Measurements from ENCODE around the gene ZNF33B. TPM values are rescaled to one million over a fixed set of nuclear protein-coding genes. Genes with fewer than 3 reads are reported as not detected.
A peak's percentile ranks its signal among the peaks of the same experiment; 100 is the strongest.

ZNF33B gene
- total and polyA plus RNA-seq, 9 of the 15 experiments (the other 6 are each of a cell fraction or from before 2014, with no cell fraction given) = 6.9 to 23.9 (median 15.4) TPM

- TF ChIP-seq ZNF644 (tag; IDR thresholded peaks at IDR 0.05; ENCODE audit: low read depth) (no peak), MED1 (CRISPR knock-in tag; IDR thresholded peaks at IDR 0.05; ENCODE audit: borderline replicate concordance) (no peak), LARP7 (IDR thresholded peaks at IDR 0.05) (no peak), STAT5A (IDR thresholded peaks at IDR 0.05; ENCODE audit: borderline replicate concordance, low read length) (peak; percentile 71), CHD4 (IDR thresholded peaks at IDR 0.05; ENCODE audit: insufficient read depth, insufficient replicate concordance, low read depth, low read length, poor library complexity, severe bottlenecking) (no peak), ETS1 (conservative IDR thresholded peaks at IDR 0.05; ENCODE audit: control insufficient read depth, low read depth, low read length) (no peak), ELK3 (CRISPR knock-in tag; IDR thresholded peaks at IDR 0.05) (no peak), FOXO4 (CRISPR knock-in tag; IDR thresholded peaks at IDR 0.05) (no peak), NCOA1 (IDR thresholded peaks at IDR 0.05; ENCODE audit: low read depth) (peak; percentile 50; the same call in 1 of the 2 replicates), REST (IDR thresholded peaks at IDR 0.05; ENCODE audit: borderline replicate concordance) (no peak; the same call in 1 of the 2 replicates), REST (CRISPR knock-in tag; IDR thresholded peaks at IDR 0.05; ENCODE audit: low read depth) (no peak), CCAR2 (IDR thresholded peaks at IDR 0.05; ENCODE audit: low read depth, low read length) (no peak), PHF21A (IDR thresholded peaks at IDR 0.05; ENCODE audit: borderline replicate concordance, low read depth) (no peak), CREBBP (IDR thresholded peaks at IDR 0.05; ENCODE audit: low read depth, low read length) (no peak)
These were observed 16.0 kb upstream of the ZNF33B start (continued) for GRCh38 chr10:42654419-42654818.
